ENCODE measurements around the gene CSRP3. TPM values are rescaled to one million over a fixed set of nuclear protein-coding genes. Genes with fewer than 3 reads are reported as not detected.

Gene CSRP3
- total RNA-seq, 2 donors from 2014 or later, result 2.7 TPM; not detected in 1

- H3K4me1 ChIP-seq (replicated peaks), result no peaks in the 10 kb centered on the region
- H3K27ac ChIP-seq, result no peak overlapping the region
- TF ChIP-seq CTCF (IDR thresholded peaks at IDR 0.05), result no peak
- TF ChIP-seq POLR2A (IDR thresholded peaks at IDR 0.05), result no peak
- TF ChIP-seq POLR2AphosphoS5 (IDR thresholded peaks at IDR 0.05), result no peak
- DNase-seq (ENCODE audit: low spot score), result no peak
- H3K27me3 ChIP-seq (replicated peaks; ENCODE audit: insufficient read depth), result peaks cover 6% of the 10 kb centered on the region
- intact Hi-C loops (cut with DNase I), result no loop called here
- H3K36me3 ChIP-seq, result no peaks in the 10 kb centered on the region
- WGBS, result 85% methylated on average over 2 of the region's 2 CpGs
- H3K4me3 ChIP-seq, result no peak overlapping the region
- H3K9me3 ChIP-seq, result no peaks in the 10 kb centered on the region
Observed at GRCh38 chr11:19244621-19245020, 42.8 kb upstream of the CSRP3 start.

- Histone ChIP-seq H3K4me3 (no peak overlapping the region), H3K27me3 (replicated peaks; ENCODE audit: insufficient read depth) (peaks cover 6% of the 10 kb centered on the region), H3K27ac (no peak overlapping the region), H3K36me3 (no peaks in the 10 kb centered on the region), H3K9me3 (no peaks in the 10 kb centered on the region), H3K4me1 (replicated peaks) (no peaks in the 10 kb centered on the region)
- intact Hi-C loops (cut with DNase I), result no loop called here
- no peak for TF ChIP-seq POLR2A (IDR thresholded peaks at IDR 0.05)
- peak; percentile 82 for TF ChIP-seq POLR2AphosphoS5 (IDR thresholded peaks at IDR 0.05)
- DNase-seq (ENCODE audit: low spot score), result peak; percentile 51
- 38% methylated on average over 6 of the region's 6 CpGs for WGBS
Observed at GRCh38 chr11:19244084-19244483, 42.3 kb upstream of the CSRP3 start.

GRCh38 chr11:19243613-19244012, 41.8 kb upstream of the CSRP3 start:
- no peak overlapping the region for H3K4me3 ChIP-seq
- peaks cover 6% of the 10 kb centered on the region for H3K27me3 ChIP-seq (replicated peaks; ENCODE audit: insufficient read depth)
- no peak for DNase-seq (ENCODE audit: low spot score)
- no peaks in the 10 kb centered on the region for H3K36me3 ChIP-seq
- intact Hi-C loops (cut with DNase I), result no loop called here
- H3K9me3 ChIP-seq, result no peaks in the 10 kb centered on the region
- no peak overlapping the region for H3K27ac ChIP-seq
- TF ChIP-seq POLR2A (IDR thresholded peaks at IDR 0.05), result no peak
- TF ChIP-seq POLR2AphosphoS5 (IDR thresholded peaks at IDR 0.05), result no peak
- TF ChIP-seq CTCF (IDR thresholded peaks at IDR 0.05), result no peak
- no peaks in the 10 kb centered on the region for H3K4me1 ChIP-seq (replicated peaks)

GRCh38 chr11:19243143-19243542, 41.4 kb upstream of the CSRP3 start:
- 87% methylated on average over 5 of the region's 5 CpGs for WGBS
- DNase-seq (ENCODE audit: low spot score), result no peak
- intact Hi-C loops (cut with DNase I), result no loop called here
- no peaks in the 10 kb centered on the region for H3K9me3 ChIP-seq
- H3K27ac ChIP-seq, result no peak overlapping the region
- no peak for TF ChIP-seq POLR2A (IDR thresholded peaks at IDR 0.05)
- no peak for TF ChIP-seq CTCF (IDR thresholded peaks at IDR 0.05)
- TF ChIP-seq POLR2AphosphoS5 (IDR thresholded peaks at IDR 0.05), result no peak
- H3K4me3 ChIP-seq, result no peak overlapping the region
- peaks cover 6% of the 10 kb centered on the region for H3K27me3 ChIP-seq (replicated peaks; ENCODE audit: insufficient read depth)
- no peaks in the 10 kb centered on the region for H3K36me3 ChIP-seq
- no peaks in the 10 kb centered on the region for H3K4me1 ChIP-seq (replicated peaks)

- intact Hi-C loops (cut with DNase I), result no loop called here
- WGBS, result 16% methylated on average over 55 of the region's 55 CpGs
- no peak for DNase-seq (ENCODE audit: low spot score)
- no peaks in the 10 kb centered on the region for H3K9me3 ChIP-seq
- H3K4me1 ChIP-seq (replicated peaks), result no peaks in the 10 kb centered on the region
- H3K27me3 ChIP-seq (replicated peaks; ENCODE audit: insufficient read depth), result peaks cover 6% of the 10 kb centered on the region
- H3K4me3 ChIP-seq, result no peak overlapping the region
- H3K27ac ChIP-seq, result no peak overlapping the region
- TF ChIP-seq CTCF (IDR thresholded peaks at IDR 0.05), result no peak
- TF ChIP-seq POLR2A (IDR thresholded peaks at IDR 0.05), result no peak
- no peak for TF ChIP-seq POLR2AphosphoS5 (IDR thresholded peaks at IDR 0.05)
- no peaks in the 10 kb centered on the region for H3K36me3 ChIP-seq
Observed at GRCh38 chr11:19242179-19242932, 40.6 kb upstream of the CSRP3 start.

Measured in prostate gland (tissue), 2 donors.